HL-60 (cell line): Measurements from ENCODE around the gene LRP8.

ENCODE experiments used
- DNase-seq, 2 experiments: peaks; one replicate each; pipeline ENCODE4 v3.0.0-alpha.2; 2010 to 2020; ENCODE audit warnings: low read depth in 1 of 2, low spot score in 1 of 2
- H3K27ac ChIP-seq: fragments of 250-450 bp; sonication (Bioruptor Pico); replicated peaks from 2 replicates; pipeline ENCODE4 v1.5.1; 2020; ENCODE audit warnings: mild to moderate bottlenecking, moderate library complexity
- H3K27me3 ChIP-seq: fragments of 250-450 bp; sonication (Bioruptor Pico); 2 replicates; pipeline ENCODE4 v1.5.1; 2021; ENCODE audit warnings: mild to moderate bottlenecking, moderate library complexity; ENCODE audit not compliant: insufficient read depth, poor library complexity, severe bottlenecking
- H3K4me3 ChIP-seq: replicated peaks from 2 replicates; pipeline ENCODE4 v1.5.1; 2011; ENCODE audit warnings: mild to moderate bottlenecking, control low read depth, low read length; ENCODE audit not compliant: insufficient read depth
- GABPA ChIP-seq: IDR thresholded peaks from 2 replicates; pipeline ENCODE4 v1.6.1; 2012; ENCODE audit warnings: low read depth
- POLR2AphosphoS5 ChIP-seq: IDR thresholded peaks from 2 replicates; pipeline ENCODE4 v1.6.1; 2012; ENCODE audit warnings: low read depth
- REST ChIP-seq: IDR thresholded peaks from 2 replicates; pipeline ENCODE4 v1.6.1; 2012; ENCODE audit warnings: low read depth; ENCODE audit not compliant: insufficient replicate concordance
- SPI1 ChIP-seq: IDR thresholded peaks from 2 replicates; pipeline ENCODE4 v1.6.1; 2012; ENCODE audit warnings: low read depth, mild to moderate bottlenecking, borderline replicate concordance
- TF ChIP-seq, protein P1 (sequence below): IDR thresholded peaks from one replicate; pipeline ENCODE4 v1.5.1; 2011; ENCODE audit warnings: low read length, control low read depth, inconsistent platforms; ENCODE audit not compliant: insufficient read depth

LRP8 gene

DNA sequence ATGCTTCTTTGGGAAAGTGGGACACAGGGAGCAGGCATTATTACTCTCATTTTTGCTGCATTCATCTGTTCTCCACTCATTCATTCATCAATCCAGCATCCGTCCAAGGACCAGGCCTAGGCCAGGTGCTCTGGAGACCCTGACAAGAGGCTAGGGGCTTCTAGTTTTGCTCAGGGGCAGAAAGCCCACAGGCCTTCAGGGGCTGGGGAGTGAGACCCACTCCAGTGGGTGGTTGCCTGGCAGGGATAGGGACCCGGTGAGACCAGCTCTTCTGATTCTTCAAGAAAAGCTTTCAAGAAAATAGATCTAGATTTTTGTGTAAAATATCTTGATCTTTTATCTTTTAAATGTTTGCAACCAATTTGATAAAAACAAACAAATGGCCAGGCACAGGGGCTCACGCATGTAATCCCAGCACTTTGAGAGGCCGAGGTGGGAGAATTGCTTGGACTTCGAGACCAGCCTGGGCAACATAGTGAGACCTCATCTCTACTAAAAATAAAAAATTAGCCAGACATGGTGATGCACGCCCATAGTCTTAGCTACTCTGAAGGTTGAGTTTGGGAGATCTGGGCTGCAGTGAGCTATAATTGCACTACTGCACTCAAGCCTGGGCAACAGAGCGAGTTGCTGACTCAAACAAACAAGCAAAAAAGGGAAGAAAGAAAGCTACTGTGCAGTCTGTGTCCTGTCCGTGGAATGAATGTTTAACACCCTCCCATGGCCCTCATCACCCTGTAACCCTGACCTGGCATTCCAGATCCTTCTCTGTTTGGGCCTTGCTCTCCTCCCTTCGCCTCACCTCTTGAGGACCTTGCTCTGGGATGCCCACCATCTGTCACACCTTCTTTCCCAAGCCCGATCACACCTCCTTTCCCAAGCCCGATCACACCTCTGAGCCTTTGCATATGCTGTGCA is 17.3 kb upstream of the LRP8 start:
- H3K27ac ChIP-seq = no peak overlapping the region
- H3K4me3 ChIP-seq = no peak overlapping the region
- TF ChIP-seq POLR2AphosphoS5 (no peak), REST (no peak), SPI1 (no peak), GABPA (no peak)
- TF ChIP-seq, protein P1, sequence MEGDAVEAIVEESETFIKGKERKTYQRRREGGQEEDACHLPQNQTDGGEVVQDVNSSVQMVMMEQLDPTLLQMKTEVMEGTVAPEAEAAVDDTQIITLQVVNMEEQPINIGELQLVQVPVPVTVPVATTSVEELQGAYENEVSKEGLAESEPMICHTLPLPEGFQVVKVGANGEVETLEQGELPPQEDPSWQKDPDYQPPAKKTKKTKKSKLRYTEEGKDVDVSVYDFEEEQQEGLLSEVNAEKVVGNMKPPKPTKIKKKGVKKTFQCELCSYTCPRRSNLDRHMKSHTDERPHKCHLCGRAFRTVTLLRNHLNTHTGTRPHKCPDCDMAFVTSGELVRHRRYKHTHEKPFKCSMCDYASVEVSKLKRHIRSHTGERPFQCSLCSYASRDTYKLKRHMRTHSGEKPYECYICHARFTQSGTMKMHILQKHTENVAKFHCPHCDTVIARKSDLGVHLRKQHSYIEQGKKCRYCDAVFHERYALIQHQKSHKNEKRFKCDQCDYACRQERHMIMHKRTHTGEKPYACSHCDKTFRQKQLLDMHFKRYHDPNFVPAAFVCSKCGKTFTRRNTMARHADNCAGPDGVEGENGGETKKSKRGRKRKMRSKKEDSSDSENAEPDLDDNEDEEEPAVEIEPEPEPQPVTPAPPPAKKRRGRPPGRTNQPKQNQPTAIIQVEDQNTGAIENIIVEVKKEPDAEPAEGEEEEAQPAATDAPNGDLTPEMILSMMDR = no peak
- no peaks in the 10 kb centered on the region for H3K27me3 ChIP-seq
- no peak for DNase-seq

DNA sequence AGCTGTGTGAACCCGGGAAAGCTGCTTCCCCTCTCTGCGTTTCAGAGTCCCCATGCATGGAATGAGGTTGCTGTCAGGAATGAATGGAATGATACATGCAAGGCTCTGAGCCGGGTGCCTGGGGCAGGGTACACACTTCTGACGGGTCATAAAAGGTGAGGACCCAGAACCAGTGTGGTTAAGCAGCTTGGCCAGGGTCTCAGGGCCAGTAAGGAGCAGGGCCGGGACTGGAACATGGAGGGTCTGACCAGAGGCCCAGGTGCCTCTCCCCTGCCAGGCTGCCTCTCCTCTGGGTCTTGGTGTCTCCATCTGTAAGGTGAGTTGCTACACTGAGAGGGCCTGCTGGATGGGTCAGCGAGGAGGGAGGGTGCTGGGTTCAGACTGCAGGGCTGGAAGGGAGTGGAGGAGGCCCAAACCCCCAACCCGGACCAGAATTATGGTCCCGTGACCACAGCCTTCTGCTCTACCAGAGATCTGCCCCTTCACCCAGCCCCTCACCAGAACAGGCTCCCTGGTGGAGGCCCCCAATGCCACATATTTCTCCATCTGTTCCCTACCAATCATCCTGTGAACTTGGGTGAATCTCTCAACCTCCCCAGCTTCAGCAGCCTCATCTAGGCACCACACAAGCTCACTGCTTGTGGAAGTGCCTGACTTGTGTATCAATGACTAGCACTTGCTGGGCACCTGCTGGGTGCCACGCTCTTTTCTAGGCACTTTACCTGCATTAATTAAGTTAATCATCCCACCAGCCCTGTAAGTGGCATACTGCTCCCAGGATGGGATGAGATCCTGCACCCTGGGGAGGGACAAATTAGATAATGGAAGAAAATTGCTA is 16.2 kb upstream of the LRP8 start:
- H3K27ac ChIP-seq = no peak overlapping the region
- no peak for TF ChIP-seq GABPA
- no peak for DNase-seq
- H3K4me3 ChIP-seq = no peak overlapping the region
- no peaks in the 10 kb centered on the region for H3K27me3 ChIP-seq

- no peak for DNase-seq
- no peak overlapping the region for H3K4me3 ChIP-seq
- TF ChIP-seq SPI1 (no peak), REST (no peak), POLR2AphosphoS5 (no peak), GABPA (no peak)
- TF ChIP-seq, protein P1 = no peak
- no peaks in the 10 kb centered on the region for H3K27me3 ChIP-seq
- no peak overlapping the region for H3K27ac ChIP-seq
Measured at GRCh38 chr1:53342735-53343470, 15.0 kb upstream of the LRP8 start.
